HG03342 (cell line): Measurements from ENCODE around the gene PHF2.
"Not testable (repeated sequence)": the region's sequence is repeated elsewhere in the genome, so short reads cannot be mapped to it uniquely, and the experiment has no call there.

Source experiments
- ATAC-seq: cut with Tn5 transposase; IDR thresholded peaks from one replicate; pipeline ENCODE4 v1.9.1; 2021; ENCODE audit warnings: mild to moderate bottlenecking, moderate library complexity; ENCODE audit not compliant: unreplicated experiment

The PHF2 gene

DNA sequence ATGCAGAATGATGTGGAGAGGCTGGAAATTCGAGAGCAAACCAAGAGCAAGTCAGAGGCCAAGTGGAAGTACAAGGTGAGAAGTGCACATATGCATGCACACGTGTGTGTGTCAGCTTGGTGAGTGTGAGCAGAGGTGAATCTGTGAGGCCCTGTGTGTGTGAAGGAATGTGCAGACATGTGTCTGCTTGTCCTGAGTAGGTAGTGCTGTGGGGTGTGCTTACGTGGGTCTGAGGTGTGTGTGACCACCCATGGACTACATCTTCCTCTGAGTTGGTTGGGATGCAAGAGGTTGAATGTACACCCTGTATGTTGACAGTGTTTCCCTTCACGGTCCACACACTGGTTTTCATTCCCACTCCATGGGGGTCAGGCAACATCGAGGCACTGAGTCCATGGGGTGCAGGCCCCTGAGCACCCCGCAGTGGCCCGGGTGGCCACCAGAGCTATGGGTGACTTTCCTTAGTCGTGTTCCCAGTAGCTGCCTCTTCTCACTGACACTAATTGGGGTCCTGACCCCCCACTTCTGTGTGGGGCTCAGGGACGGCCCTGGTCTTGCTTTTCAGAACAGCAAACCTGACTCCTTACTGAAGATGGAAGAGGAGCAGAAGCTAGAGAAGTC is 86.7 kb downstream of the PHF2 start:
- no peak for ATAC-seq

- no peak for ATAC-seq
Measured at GRCh38 chr9:93663877-93664548, 87.6 kb downstream of the PHF2 start.

DNA sequence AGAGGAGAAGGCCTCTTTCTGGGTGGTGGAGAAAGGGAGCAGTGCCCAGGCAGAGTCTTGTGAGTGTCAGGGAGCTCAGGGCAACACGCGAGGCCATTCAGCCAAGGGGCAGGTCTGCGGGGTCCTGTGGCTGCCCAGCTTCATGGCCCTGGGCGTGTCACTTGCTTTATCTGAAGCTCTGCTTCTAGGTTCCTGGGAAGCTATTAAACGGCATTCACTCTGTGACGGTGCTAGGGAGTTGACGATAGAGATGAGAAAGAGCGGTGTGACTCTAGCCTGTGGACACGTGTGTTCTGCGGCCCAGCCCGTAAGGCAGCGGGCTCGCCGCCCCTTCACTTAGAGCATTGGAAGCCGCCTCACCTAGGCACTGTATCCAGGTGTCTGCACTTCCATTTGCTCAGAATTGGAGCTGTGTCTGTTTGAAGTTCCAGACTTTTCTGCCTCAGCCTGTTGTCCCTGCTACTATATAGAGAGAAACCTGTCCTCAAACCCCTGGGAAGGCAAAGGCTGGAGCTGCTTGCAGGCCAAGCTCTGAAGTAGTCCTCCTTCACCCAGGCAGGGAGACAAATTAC is 88.3 kb downstream of the PHF2 start:
- ATAC-seq, result no peak

DNA sequence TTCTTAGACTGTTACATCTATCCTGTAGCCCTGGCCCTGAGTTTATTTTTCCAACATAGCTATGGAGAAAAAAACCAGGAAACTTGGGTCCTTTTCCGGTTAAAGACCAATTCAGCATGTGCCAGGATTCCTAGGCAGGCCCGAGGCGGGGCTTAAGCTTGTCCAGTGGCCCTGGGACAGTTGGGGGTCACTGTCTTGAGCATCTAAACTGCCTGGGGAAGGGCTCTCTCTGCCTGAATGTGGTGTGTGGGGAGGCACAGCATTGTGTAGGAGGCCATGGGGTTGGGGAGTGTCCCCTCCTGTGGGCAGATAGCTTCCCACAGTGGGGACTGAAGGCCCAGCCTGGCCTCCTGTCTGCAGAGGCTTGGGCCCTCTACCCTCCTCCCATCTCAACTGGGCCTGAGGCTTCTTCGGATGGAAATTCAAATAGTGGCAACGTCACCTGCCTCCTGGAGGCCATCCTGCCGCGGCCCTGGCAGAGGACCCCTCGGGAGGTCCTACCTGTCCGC is 88.8 kb downstream of the PHF2 start:
- no peak for ATAC-seq

DNA sequence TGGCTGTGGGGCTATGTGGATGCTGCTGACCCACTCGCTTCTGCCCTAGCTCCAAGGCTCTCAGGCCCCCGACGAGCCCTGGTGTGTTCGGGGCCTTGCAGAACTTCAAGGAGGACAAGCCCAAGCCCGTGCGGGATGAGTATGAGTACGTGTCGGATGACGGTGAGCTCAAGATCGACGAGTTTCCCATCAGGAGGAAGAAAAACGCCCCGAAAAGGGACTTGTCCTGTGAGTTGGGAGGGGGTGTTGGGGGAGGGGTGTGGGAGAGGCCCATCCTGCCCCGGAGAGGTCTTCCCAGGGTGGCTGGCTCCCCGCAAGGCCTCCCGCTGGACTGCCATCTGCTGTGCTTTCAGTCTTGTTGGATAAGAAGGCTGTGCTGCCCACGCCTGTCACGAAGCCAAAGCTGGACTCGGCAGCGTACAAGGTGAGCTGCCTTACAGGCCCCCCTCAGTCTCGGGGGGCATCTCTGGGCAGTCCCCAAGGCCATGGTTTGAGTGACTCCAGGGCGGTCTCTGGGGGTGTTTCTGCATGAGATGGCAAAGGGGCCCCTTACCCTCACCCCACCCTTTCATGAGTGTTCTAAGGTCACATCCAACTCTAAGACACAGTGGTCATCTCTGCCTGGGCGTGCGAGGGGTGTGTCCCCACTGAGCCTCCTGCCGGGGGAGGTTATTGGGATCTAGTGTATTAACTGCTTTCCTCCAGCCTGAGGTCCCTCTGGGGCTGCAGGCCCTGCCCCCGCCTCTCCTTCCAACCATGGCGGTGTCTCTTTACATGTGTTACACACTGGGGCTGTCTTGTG is 89.5 kb downstream of the PHF2 start:
- ATAC-seq, result no peak

DNA sequence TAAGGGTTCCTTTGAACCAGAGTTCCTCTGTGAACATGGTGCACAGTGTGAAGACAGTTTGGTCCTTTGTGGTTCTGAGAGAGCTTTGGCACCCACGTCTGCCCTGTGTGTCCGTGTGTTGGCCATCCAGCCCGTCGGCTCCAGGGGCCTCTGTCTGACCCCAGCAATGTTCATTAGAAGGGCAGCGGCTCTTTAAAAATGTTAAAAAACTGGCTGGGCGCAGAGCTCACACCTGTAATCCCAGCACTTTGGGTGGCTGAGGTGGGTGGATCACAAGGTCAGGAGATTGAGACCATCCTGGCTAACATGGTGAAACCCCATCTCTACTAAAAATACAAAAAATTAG is 90.0 kb downstream of the PHF2 start:
- ATAC-seq, result not testable (repeated sequence)

GRCh38 chr9:93667006-93667405 is 90.6 kb downstream of the PHF2 start:
- no peak for ATAC-seq

- ATAC-seq, result no peak
Measured at GRCh38 chr9:93667627-93668026, 91.2 kb downstream of the PHF2 start.

DNA sequence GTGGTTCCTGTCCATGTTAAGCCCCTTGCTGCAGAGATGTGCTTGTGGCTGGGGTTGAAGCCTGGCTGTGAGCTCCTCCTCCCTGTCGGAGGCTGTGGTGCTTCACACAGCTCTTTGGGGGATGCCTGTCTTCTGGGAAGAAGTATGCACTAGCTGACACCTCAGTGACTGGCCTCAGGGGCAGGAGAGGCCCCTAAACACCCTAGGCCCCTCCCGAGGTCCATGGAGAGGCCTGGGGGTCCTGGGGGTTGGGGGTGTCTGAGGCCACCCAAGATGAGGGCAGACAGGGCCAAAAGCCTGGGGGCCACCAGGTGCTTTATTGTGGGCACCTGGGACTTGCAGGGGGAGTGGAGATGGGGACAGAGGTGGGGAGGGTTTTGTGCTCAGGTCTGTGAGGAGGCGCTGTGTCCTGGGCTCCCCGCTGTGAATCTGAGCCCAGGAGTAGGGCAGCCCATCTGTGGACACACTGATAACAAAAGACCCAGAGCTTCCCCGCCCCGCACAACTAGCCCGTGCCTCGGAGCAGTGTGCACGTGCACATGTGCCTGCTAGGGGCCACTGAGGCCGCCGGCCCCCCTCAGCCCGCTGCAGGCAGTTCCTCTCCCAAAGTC is 92.0 kb downstream of the PHF2 start:
- ATAC-seq, result no peak

GRCh38 chr9:93669116-93669957 is 93.0 kb downstream of the PHF2 start:
- no peak for ATAC-seq

- no peak for ATAC-seq
Measured at GRCh38 chr9:93669958-93670207, 93.5 kb downstream of the PHF2 start.

DNA sequence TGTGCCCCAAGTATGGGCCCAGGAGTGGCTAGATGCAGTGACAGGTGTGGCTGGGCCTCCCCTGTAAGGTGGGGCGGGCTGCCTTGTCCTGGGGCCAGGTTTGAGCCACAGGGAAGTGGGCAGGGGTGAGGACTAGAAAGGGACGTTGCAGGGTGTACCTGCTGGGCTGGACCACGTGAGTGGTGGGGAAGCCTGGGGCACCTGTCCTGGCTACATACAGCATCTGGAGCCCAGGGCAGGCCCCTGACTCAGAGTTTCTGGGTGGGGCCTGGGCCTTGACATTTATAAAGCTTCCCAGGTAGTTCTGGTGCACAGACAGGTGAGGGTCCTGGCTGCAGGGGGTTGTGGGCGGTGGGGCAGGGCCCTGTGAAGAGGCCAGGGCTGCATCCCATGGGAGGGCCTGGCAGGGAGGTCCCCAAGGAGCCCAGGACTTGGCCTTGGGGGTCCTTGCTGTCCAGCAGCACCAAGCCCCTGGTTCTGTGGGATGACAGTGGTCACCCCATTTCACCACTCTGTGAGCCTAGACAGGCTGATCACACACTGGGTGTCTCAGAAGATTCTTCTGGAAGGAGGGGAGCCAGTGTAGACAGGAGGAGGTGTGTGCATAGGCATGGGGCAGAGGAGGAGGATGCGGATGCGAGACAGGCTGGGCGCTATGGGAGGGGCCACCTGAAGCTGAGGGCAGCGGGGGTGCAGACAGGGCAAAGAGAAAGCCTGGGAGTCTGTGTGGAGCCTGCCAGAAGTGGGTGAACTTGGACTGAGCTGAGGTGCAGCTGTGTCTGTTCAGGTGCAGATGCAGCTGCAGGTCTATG is 94.0 kb downstream of the PHF2 start:
- ATAC-seq, result no peak

- ATAC-seq, result no peak
Measured at GRCh38 chr9:93671020-93671338, 94.6 kb downstream of the PHF2 start.

DNA sequence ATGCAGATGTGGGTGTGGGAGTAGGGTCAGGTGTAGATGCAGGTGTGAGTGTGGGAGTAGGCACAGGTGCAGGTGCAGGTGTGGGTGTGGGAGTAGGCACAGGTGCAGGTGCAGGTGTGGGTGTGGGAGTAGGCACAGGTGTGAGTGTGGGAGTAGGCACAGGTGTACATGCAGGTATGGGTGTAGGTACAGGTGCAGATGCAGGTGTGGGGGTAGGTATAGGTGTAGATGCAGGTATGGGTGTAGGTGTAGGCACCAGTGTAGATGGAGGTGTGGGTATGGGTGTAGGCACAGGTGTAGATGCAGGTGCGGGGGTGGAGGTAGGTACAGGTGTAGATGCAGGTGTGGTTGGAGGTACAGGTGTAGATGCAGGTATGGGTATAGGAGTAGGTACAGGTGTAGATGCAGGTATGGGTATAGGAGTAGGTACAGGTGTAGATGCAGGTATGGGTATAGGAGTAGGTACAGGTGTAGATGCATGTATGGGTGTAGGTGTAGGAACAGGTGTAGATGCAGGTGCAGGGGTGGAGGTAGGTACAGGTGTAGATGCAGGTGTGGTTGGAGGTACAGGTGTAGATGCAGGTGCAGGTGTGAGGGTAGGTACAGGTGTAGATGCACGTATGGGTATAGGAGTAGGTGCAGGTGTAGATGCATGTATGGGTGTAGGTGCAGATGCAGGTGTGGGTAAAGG is 96.1 kb downstream of the PHF2 start:
- not testable (repeated sequence) for ATAC-seq

GRCh38 chr9:93673021-93673838 is 96.8 kb downstream of the PHF2 start:
- no peak for ATAC-seq

DNA sequence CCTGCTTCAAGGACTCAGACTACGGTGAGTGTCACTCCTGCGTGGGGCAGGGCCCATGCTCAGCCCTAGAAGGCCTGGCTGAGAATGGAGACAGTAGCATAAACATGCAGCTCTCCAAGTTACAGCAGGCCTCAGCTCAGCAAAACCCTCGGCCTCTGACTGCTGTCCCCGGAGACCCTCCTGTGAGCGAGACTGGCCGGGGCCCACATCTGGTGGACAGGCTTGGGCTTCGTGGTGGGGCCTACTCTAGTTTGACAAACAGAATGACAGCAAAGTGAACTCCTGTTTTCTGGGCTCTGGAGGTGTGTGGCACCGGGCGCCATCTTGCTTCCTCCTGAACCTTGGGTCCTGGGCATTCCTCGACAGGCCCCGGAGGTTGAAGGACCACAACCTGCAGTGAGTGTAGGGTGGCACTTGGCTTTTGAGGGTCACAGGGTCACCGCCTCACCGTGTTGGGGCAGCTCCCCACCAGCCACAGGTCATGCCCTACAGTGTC is 97.5 kb downstream of the PHF2 start:
- no peak for ATAC-seq

- no peak for ATAC-seq
Measured at GRCh38 chr9:93674580-93675335, 98.4 kb downstream of the PHF2 start.
